H1 (cell line): ENCODE results near the gene INPP5B. TPM values are rescaled to one million over a fixed set of nuclear protein-coding genes. Genes with fewer than 3 reads are reported as not detected.

Experiments used
- HDAC2 ChIP-seq, 2 experiments: fragments of 300-600 bp in 1 of 2; sonication (generic) in 1 of 2; IDR thresholded peaks; 2 replicates each; pipeline ENCODE4 v1.6.1; 2011 to 2012; ENCODE audit warnings: low read depth in 2 of 2, low read length in 2 of 2, mild to moderate bottlenecking in 2 of 2, moderate library complexity in 2 of 2, borderline replicate concordance in 1 of 2, inconsistent platforms in 1 of 2
- JUN ChIP-seq: IDR thresholded peaks from 2 replicates; pipeline ENCODE4 v1.6.1; 2011; ENCODE audit warnings: low read depth, mild to moderate bottlenecking, improper control_type of control experiment, low read length
- NANOG ChIP-seq: IDR thresholded peaks from 2 replicates; pipeline ENCODE4 v1.6.1; 2011; ENCODE audit warnings: low read length, low read depth, mild to moderate bottlenecking, inconsistent platforms; ENCODE audit not compliant: insufficient read depth, poor library complexity, severe bottlenecking
- RXRA ChIP-seq: IDR thresholded peaks from 2 replicates; pipeline ENCODE4 v1.6.1; 2011; ENCODE audit warnings: low read depth, mild to moderate bottlenecking, low read length, moderate library complexity; ENCODE audit not compliant: insufficient read depth
- SP1 ChIP-seq: IDR thresholded peaks from 2 replicates; pipeline ENCODE4 v1.6.1; 2011; ENCODE audit warnings: low read depth, low read length
- SRF ChIP-seq: IDR thresholded peaks from 2 replicates; pipeline ENCODE4 v1.6.1; 2011; ENCODE audit warnings: mild to moderate bottlenecking, low read depth, low read length, moderate library complexity
- polyA plus RNA-seq, 7 experiments: library from polyadenylated mRNA; depleted of rRNA in 3 of 7; stranded (reverse) in 5 of 7; unstranded in 2 of 7; fragments of >200 nt in 5 of 7; fragments of 200-250 nt in 2 of 7; gene quantifications; 1 replicate in 5 of 7; 2 replicates in 1 of 7; 4 replicates in 1 of 7; pipeline versions ENCODE4 v1.2.1 to v1.2.3, GENCODE V29; 2011 to 2013; ENCODE audit warnings: missing spikeins in 2 of 7, mixed read lengths in 2 of 7
- total RNA-seq: library from RNA; stranded (reverse); fragmentation: NEBNext Ultra II Directional; extraction: Animal tissue kit (Norgen Biotek cat#: 25700); gene quantifications from 2 replicates; pipeline ENCODE4 v1.2.1, GENCODE V29; 2021

INPP5B gene
- total and polyA plus RNA-seq, 2 of the 8 experiments (the other 6 are each of a cell fraction or from before 2014, with no cell fraction given), result 14.0 to 23.7 TPM

- TF ChIP-seq JUN (no peak), RXRA (no peak), NANOG (no peak), SRF (no peak), HDAC2 (IDR thresholded peaks at IDR 0.05; ENCODE audit: borderline replicate concordance in 1 of 2, low read depth in 2 of 2, low read length in 2 of 2) (no peak), SP1 (no peak)
Observed at GRCh38 chr1:37841652-37842051, 105.2 kb downstream of the INPP5B start (continued).
